Sigmoid colon (tissue), 4 donors: ENCODE measurements around the gene MAML3.

Experiments used
- POLR2AphosphoS5 ChIP-seq, 4 donors: sonication (generic); formaldehyde crosslinking; IDR thresholded peaks; one replicate each; pipeline ENCODE4 v1.6.1; 2017; ENCODE audit warnings: antibody characterized with exemption in 4 of 4
- TF ChIP-seq, protein P1 (sequence below), 4 experiments: fragments of 450-650 bp in 3 of 4; fragments of 200-600 bp in 1 of 4; IDR thresholded peaks; one replicate each; pipeline ENCODE4 v1.5.1; 2016 to 2019; ENCODE audit warnings: antibody characterized with exemption in 4 of 4, mild to moderate bottlenecking in 3 of 4, moderate library complexity in 2 of 4

DNA sequence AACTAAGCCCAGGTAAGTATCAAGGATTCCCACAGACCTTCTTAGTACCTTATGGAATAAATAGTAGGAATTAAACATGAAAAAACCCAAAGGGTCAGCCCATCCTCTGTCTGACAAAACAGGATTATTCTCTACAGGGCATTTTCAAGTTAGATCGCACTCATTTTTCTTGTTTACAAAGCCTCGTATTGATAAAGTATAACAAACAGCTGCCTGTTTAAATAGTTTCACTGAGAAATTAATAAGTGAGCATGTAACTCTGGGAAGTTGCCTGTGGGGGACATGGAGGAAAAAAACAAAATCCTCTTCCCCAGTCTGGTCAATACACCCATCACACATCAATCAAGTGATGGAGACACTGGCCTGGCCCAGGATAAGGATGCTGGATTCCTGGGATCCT lies 48.5 kb downstream of the MAML3 start:
- TF ChIP-seq, protein P1, sequence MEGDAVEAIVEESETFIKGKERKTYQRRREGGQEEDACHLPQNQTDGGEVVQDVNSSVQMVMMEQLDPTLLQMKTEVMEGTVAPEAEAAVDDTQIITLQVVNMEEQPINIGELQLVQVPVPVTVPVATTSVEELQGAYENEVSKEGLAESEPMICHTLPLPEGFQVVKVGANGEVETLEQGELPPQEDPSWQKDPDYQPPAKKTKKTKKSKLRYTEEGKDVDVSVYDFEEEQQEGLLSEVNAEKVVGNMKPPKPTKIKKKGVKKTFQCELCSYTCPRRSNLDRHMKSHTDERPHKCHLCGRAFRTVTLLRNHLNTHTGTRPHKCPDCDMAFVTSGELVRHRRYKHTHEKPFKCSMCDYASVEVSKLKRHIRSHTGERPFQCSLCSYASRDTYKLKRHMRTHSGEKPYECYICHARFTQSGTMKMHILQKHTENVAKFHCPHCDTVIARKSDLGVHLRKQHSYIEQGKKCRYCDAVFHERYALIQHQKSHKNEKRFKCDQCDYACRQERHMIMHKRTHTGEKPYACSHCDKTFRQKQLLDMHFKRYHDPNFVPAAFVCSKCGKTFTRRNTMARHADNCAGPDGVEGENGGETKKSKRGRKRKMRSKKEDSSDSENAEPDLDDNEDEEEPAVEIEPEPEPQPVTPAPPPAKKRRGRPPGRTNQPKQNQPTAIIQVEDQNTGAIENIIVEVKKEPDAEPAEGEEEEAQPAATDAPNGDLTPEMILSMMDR (IDR thresholded peaks at IDR 0.05), result no peak
- TF ChIP-seq POLR2AphosphoS5 (IDR thresholded peaks at IDR 0.05), result no peak
